ENCODE data around the gene SDF4.

The SDF4 gene

DNA sequence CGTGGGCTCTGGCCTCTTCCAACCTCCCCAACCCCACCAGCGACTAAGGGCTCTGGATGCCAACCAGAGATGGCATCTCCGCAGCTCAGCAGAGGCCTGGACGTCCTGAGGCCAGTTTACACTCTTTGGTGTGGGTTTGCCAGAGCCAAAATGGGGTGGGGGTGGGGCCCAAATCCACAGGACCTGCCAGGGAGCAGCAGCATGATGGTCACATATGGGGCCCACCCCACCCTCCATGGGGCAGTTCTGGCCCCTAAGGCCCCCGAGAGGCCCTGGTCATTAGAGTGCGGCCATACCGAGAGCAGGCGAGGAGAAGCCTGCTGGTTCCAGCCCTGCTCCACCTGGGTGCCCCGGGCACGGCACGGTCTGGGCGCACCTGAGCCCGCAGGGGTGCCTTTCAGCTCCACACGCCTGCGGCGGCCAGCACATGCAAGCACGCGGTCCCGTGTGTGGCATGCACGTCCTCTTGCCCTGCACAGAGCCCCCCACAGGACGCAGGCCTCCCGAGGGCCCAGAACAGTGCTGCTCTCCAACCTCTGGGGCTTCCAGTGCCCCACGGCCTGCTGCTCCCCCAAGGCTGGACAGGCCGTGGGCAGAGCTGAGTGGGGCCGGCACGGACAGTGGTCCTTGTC lies 9.9 kb upstream of the SDF4 start:
- DNase-seq (ENCODE audit: low read depth in 3 of 3) = no peak

DNA sequence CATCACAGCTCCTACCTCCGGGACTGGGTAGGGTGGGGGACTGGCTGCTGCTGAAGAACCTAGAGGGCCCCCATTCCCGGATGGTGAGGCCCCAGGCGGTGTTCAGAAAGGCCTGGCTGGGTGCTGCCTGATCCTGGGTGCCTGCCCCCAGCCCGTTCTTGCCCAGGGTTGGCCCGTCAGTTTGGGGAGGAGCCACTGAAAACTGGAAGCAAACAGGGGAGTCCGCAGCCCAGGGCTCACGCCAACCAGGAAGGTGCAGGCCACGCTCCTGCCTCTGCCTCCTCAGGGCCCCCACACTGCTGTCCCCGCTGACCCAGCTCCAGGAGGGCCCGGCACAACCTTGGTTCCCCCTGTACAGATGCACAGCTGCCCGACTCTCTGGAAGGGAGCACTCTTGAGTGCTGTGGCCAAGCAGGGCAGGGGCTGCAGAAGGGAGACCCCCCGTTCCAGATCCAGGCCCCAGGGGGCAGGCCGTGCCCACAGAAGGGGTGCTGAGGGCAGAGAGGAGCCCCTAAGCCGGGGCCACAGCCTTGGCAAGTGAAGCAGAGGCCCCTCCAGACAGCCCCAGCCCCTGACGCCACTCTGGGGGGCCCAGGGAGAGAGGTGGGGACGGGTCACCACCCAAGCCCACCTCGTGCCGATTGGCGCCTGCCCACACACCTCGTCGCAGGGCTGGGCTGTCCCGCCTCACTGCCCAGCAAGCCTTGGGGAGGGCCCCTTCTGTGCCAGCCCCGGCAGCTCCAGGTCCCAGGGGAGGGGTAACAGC lies 9.2 kb upstream of the SDF4 start:
- DNase-seq (ENCODE audit: low read depth in 3 of 3) = no peak

DNA sequence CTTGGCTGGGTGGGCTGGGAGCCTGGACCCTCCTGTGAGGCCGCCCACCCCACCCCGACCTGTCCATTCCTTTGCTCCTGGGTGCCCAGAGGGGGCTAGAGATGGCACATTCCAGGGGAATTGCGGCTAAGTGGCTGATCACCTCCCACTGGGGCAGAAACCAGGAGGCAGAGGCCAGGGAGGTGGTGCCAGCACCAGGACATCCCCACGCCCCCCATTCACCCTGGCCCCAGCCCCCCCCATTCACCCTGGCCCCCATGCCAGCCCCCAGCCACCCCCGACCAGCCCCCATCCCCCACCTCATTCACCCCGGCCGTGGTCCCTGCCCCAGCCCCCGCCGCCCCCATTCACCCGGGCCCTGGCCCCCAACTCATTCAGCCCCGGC lies 8.5 kb upstream of the SDF4 start:
- DNase-seq (ENCODE audit: low read depth in 3 of 3) = no peak

- DNase-seq (ENCODE audit: low read depth in 3 of 3) = no peak
Measured at GRCh38 chr1:1239614-1240347, 8.0 kb upstream of the SDF4 start.

GRCh38 chr1:1239227-1239613 lies 7.4 kb upstream of the SDF4 start:
- no peak for DNase-seq (ENCODE audit: low read depth in 3 of 3)

GRCh38 chr1:1238702-1239178 lies 6.9 kb upstream of the SDF4 start:
- no peak for DNase-seq (ENCODE audit: low read depth in 3 of 3)

- DNase-seq (ENCODE audit: low read depth in 3 of 3) = no peak
Measured at GRCh38 chr1:1237874-1238701, 6.3 kb upstream of the SDF4 start.

DNA sequence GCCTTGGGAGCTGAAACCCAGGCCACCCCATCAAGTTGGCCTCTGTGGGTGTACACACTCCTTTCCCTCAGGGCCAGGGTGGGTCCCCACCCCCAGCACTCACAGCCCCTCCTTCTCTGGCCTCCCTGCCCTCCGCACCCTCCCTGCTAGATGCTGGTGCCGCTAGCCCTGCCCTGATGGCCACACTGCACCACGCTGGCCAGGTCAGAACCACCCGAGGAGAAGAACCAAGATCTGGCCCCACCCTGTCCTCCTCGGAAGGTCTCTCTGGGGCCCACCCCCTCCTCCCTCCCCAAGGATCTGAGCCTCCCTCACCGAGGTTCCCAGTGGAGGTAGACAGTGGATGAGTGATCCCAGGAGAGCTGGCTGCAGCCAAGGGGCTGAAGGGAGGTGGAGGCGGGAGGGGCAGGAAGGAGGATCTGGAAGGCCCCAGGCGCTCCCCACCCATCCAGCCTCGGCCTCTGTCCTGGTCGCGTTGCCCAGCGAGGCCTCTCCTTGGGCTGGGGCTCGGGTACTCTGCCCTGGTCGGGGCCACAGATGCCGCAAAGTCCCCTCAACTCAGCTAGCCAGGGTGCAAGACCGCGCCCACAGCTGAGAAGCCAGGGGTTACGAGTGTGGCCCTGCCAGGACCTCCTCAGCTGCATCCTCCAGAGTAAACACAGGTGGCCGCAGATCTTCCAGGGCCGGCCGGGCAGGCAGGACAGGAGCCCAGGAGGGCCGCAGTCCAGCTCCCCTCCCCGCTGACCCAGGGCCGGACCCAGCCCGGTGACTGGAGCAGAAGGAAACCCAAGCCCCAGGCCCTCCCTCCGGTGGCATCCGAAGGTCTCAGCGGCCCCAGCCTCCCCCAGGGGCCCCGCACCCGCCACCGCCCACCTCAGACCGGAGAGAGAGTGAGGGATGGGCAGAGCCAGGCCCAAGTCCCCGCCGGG lies 5.4 kb upstream of the SDF4 start:
- DNase-seq (ENCODE audit: low read depth in 3 of 3) = no peak

- DNase-seq (ENCODE audit: low read depth in 3 of 3) = no peak
Measured at GRCh38 chr1:1236176-1236763, 4.5 kb upstream of the SDF4 start.

DNA sequence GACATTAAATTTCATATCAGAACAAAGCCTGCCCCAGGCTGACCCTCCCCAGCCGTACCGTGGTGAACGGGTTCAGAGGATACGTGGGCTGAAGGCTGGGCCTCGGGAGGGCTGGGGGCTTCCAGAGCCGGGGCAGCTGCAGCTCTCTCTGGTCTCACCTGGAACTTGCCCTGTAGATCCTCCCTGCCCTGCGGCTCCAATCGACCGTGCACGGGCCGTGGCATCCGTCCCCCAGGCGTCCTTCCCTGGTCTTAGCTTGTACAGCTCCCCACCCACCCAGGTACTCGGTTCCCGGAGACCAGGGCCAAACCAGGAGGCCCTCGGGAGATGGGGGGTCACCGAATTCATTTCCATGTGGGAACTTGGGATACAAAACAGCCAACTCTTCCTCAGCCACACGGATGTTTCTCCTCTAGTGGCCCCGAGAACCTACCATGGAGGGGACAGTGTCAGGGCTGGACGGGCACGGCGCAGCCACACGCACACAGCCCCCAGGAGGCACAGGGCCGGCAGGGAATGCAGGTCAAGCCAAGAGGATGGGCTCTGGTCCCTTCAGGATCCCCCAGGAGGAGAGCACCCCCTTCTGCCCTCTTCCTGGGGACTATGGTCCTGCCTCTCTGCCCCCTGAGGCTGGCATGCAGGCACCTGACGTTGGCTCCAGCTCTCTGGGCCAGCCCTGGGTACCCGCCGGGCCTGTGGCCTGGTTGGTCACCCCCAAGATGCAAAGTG lies 3.4 kb upstream of the SDF4 start:
- no peak for DNase-seq (ENCODE audit: low read depth in 3 of 3)

DNA sequence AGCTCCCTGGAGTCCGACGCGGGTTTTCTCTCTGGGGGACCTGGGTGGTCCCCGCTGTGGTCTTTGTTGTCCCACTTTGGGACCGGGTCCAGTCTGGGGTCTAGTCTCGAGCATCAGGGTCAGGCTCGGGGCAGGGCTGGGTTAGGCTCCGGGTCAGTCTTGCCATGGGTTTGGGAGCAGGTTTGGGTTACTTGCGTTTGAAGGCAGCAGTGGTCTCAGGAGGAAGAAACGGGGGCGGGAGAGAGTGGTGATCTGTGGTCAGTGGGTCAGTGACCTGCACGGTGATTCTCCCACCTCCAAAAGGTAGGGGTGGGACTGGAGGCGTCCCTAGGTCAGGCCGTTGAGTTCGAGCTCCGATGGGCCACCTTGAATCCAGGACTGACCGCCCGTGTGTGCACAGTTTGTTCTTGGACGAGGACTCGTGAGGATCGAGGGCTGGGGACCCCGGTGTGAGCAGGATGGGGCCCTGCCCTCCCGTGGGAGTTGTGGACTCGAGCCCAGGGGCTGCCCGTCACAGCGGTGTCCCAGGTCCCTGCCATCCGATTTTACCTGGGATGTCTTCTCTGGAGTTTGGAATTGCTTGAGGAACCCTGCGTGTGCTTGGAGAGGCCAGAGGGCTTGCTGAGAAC lies 2.5 kb upstream of the SDF4 start:
- DNase-seq (ENCODE audit: low read depth in 3 of 3) = no peak

DNA sequence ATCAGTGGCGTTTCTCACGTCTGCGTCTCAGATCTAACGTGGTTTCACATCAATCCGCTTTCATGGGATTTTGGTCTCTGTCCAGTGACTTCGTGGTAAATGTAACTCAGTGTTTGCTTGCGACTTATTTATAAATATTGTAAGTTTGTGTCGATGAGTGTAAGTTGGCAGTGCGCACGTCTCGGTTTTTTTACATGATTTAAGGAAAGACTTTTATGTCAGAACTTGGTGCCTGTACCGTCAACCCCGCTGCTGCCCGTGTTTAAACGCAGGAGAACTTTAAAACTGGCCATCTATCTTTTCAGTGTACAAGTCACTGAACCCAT lies 1.7 kb upstream of the SDF4 start:
- DNase-seq (ENCODE audit: low read depth in 3 of 3) = no peak

DNA sequence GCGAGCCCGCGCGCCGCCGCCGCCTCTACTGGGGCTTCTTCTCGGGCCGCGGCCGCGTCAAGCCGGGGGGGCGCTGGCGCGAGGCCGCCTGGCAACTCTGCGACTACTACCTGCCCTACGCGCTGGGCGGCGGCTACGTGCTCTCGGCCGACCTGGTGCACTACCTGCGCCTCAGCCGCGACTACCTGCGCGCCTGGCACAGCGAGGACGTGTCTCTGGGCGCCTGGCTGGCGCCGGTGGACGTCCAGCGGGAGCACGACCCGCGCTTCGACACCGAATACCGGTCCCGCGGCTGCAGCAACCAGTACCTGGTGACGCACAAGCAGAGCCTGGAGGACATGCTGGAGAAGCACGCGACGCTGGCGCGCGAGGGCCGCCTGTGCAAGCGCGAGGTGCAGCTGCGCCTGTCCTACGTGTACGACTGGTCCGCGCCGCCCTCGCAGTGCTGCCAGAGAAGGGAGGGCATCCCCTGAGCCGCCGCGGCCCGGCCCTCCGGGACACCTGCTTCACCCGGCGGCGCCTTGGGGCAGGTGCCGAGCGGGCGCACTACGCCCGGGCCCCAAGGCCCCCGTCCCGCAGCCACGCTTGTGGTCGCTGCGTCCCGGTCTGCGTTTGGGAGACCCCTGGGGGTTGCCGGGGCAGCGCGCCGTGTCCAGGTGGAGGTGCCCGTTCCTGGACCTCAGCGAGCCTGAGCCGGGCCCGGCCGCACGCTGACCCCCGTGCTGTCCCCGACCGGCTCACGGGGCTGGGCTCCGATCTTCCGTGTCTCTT lies 1.2 kb upstream of the SDF4 start:
- DNase-seq (ENCODE audit: low read depth in 3 of 3) = no peak

DNA sequence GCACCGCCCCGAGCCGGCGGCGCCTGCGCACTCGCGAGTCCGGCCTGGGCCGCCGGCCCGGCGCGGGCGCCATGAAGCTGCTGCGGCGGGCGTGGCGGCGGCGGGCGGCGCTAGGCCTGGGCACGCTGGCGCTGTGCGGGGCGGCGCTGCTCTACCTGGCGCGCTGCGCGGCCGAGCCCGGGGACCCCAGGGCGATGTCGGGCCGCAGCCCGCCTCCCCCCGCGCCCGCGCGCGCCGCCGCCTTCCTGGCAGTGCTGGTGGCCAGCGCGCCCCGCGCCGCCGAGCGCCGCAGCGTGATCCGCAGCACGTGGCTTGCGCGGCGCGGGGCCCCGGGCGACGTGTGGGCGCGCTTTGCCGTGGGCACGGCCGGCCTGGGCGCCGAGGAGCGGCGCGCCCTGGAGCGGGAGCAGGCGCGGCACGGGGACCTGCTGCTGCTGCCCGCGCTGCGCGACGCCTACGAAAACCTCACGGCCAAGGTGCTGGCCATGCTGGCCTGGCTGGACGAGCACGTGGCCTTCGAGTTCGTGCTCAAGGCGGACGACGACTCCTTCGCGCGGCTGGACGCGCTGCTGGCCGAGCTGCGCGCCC lies 501 bp upstream of the SDF4 start, which contains the start of gene B3GALT6:
B3GALT6 (plus strand) TSS at position 30 of the 588 bp plus-strand sequence; CDS start at position 72, 42 bp downstream.
- DNase-seq (ENCODE audit: low read depth in 3 of 3) = no peak

DNA sequence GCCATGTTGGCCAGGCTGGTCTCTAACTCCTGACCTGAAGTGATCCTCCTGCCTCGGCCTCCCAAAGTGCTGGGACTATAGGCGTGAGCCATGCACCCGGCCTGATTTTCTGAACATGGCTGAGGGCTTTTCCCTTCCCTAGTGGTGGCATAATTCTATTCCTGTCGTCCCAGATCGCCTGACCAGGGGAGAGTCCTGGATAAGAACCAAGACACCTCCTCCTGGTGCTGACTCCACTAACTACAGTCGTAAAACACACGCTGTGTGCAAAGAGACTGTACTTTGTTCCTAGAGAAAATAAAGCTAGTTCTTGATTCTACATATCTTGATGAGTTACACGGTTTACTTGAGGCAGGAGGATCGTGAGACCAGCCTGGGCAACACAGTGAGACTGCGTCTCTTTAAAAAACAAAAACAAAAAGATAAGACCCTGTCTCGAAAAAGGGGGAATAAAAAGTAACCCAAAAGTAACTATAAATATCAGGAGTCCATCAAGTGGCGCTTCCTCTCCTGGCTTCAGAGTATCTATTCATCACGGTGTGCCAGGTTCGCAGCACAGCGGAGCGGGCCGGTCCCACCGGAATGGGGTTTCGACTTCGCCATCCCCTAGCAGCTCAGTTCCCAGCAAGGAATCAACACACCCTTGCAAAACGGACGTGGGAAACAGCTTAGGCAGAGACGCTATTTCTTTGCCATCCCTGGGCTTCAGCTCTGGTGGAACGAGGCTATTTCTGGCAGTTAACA lies 973 bp downstream of the SDF4 start:
- DNase-seq (ENCODE audit: low read depth in 3 of 3) = no peak

GRCh38 chr1:1229770-1230169 lies 2.0 kb downstream of the SDF4 start:
- DNase-seq (ENCODE audit: low read depth in 3 of 3) = no peak

GRCh38 chr1:1228596-1229321 lies 3.0 kb downstream of the SDF4 start:
- no peak for DNase-seq (ENCODE audit: low read depth in 3 of 3)
